Thyroid gland (tissue), 4 donors: Measurements from ENCODE around the gene KCNIP4.

Experiments
- POLR2A ChIP-seq, 2 donors: fragments of 450-650 bp; IDR thresholded peaks; one replicate each; pipeline ENCODE4 v1.6.1; 2017; ENCODE audit warnings: antibody characterized with exemption in 2 of 2, mild to moderate bottlenecking in 2 of 2, moderate library complexity in 1 of 2
- TF ChIP-seq, protein P1 (sequence below), 6 experiments: fragments of 200-600 bp in 3 of 6; fragments of 450-650 bp in 3 of 6; sonication (generic) in 3 of 6; IDR thresholded peaks; one replicate each; pipeline ENCODE4 v1.5.1; 2016 to 2019; ENCODE audit warnings: antibody characterized with exemption in 6 of 6, mild to moderate bottlenecking in 2 of 6, inconsistent platforms in 1 of 6, moderate library complexity in 1 of 6

DNA sequence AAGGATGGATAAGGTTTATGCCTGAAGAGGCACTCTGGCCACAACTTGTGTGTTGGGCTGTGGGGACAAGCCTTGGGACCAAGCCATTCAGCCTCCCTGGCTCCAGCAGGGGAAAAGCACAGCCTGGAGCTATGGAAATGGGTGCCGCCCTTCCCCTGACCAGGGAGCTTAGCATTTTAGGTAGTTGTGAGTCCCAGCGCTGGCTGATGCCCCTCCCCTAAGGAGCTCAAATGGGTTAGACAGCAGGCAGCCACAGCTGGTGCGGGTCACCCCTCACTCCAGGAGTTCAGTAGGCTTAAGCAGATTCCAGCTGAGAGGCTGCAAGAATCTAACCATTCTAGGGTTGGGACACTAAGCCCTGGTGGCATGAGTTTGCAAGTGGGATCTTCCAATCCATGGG, 172.9 kb downstream of the KCNIP4 start:
- TF ChIP-seq, protein P1, sequence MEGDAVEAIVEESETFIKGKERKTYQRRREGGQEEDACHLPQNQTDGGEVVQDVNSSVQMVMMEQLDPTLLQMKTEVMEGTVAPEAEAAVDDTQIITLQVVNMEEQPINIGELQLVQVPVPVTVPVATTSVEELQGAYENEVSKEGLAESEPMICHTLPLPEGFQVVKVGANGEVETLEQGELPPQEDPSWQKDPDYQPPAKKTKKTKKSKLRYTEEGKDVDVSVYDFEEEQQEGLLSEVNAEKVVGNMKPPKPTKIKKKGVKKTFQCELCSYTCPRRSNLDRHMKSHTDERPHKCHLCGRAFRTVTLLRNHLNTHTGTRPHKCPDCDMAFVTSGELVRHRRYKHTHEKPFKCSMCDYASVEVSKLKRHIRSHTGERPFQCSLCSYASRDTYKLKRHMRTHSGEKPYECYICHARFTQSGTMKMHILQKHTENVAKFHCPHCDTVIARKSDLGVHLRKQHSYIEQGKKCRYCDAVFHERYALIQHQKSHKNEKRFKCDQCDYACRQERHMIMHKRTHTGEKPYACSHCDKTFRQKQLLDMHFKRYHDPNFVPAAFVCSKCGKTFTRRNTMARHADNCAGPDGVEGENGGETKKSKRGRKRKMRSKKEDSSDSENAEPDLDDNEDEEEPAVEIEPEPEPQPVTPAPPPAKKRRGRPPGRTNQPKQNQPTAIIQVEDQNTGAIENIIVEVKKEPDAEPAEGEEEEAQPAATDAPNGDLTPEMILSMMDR (IDR thresholded peaks at IDR 0.05) = no peak
- TF ChIP-seq POLR2A (IDR thresholded peaks at IDR 0.05) = no peak
